ENCODE results near the gene TOGARAM1.

Gene TOGARAM1

GRCh38 chr14:44952391-44953110 is 9.4 kb upstream of the TOGARAM1 start:
- no peak for TF ChIP-seq CTCF (IDR thresholded peaks at IDR 0.05; ENCODE audit: low read depth, low read length, missing control alignments)
- no peak overlapping the region for H3K4me3 ChIP-seq (ENCODE audit: low read depth, low read length)
- no peak for DNase-seq (ENCODE audit: low read depth)
- in situ Hi-C loops (cut with HindIII; ENCODE audit: low sequenced_read_pairs) = loop anchor here (25.0 kb wide), 1 partner anchor 185 kb away; the partner anchor contains the start of genes FANCM and FKBP3

GRCh38 chr14:44954750-44955149 is 7.2 kb upstream of the TOGARAM1 start:
- TF ChIP-seq CTCF (IDR thresholded peaks at IDR 0.05; ENCODE audit: low read depth, low read length, missing control alignments) = no peak
- DNase-seq (ENCODE audit: low read depth) = no peak
- in situ Hi-C loops (cut with HindIII; ENCODE audit: low sequenced_read_pairs) = loop anchor here (25.0 kb wide), 1 partner anchor 183 kb away; the partner anchor contains the start of genes FANCM and FKBP3
- no peak overlapping the region for H3K4me3 ChIP-seq (ENCODE audit: low read depth, low read length)

GRCh38 chr14:44955528-44955927 is 6.5 kb upstream of the TOGARAM1 start:
- in situ Hi-C loops (cut with HindIII; ENCODE audit: low sequenced_read_pairs) = loop anchor here (25.0 kb wide), 1 partner anchor 182 kb away; the partner anchor contains the start of genes FANCM and FKBP3
- DNase-seq (ENCODE audit: low read depth) = no peak
- H3K4me3 ChIP-seq (ENCODE audit: low read depth, low read length) = no peak overlapping the region
- TF ChIP-seq CTCF (IDR thresholded peaks at IDR 0.05; ENCODE audit: low read depth, low read length, missing control alignments) = no peak

- in situ Hi-C loops (cut with HindIII; ENCODE audit: low sequenced_read_pairs) = loop anchor here (25.0 kb wide), 1 partner anchor 180 kb away; the partner anchor contains the start of genes FANCM and FKBP3
- no peak for DNase-seq (ENCODE audit: low read depth)
- TF ChIP-seq CTCF (IDR thresholded peaks at IDR 0.05; ENCODE audit: low read depth, low read length, missing control alignments) = no peak
- H3K4me3 ChIP-seq (ENCODE audit: low read depth, low read length) = no peak overlapping the region
Measured at GRCh38 chr14:44956866-44957265, 5.1 kb upstream of the TOGARAM1 start.

- no peak for DNase-seq (ENCODE audit: low read depth)
- no peak overlapping the region for H3K4me3 ChIP-seq (ENCODE audit: low read depth, low read length)
- no peak for TF ChIP-seq CTCF (IDR thresholded peaks at IDR 0.05; ENCODE audit: low read depth, low read length, missing control alignments)
- in situ Hi-C loops (cut with HindIII; ENCODE audit: low sequenced_read_pairs) = loop anchor here (25.0 kb wide), 1 partner anchor 178 kb away; the partner anchor contains the start of genes FANCM and FKBP3
Measured at GRCh38 chr14:44959538-44959937, 2.5 kb upstream of the TOGARAM1 start.

- in situ Hi-C loops (cut with HindIII; ENCODE audit: low sequenced_read_pairs) = loop anchor here (25.0 kb wide), 1 partner anchor 177 kb away; the partner anchor contains the start of genes FANCM and FKBP3
- no peak for TF ChIP-seq CTCF (IDR thresholded peaks at IDR 0.05; ENCODE audit: low read depth, low read length, missing control alignments)
- peak overlapping the region; percentile 74 for H3K4me3 ChIP-seq (ENCODE audit: low read depth, low read length)
- DNase-seq (ENCODE audit: low read depth) = no peak
Measured at GRCh38 chr14:44960146-44960545, 1.8 kb upstream of the TOGARAM1 start.
